Pancreas (tissue), 10 donors: ENCODE results near the gene GATA3. TPM values are rescaled to one million over a fixed set of nuclear protein-coding genes. Genes with fewer than 3 reads are reported as not detected.

Source experiments
- ATAC-seq, 4 donors: fragments of 200-7000 bp; cut with Tn5 transposase; one replicate each; pipeline versions ENCODE4 v1.8.0 to v1.9.1; 2020; ENCODE audit warnings: mild to moderate bottlenecking in 4 of 4, moderate library complexity in 4 of 4
- DNase-seq, 6 donors: peaks; one replicate each; pipeline ENCODE4 v3.0.0-alpha.2; 2020
- FAIRE-seq: peaks from 2 replicates; lab custom pipeline; 2012; peaks lifted over from hg19 to GRCh38; lab: Jason Lieb, UNC
- H3K27ac ChIP-seq, 4 donors: fragments of 200-600 bp; sonication (generic); 1 replicate in 3 of 4; 2 replicates in 1 of 4; pipeline versions ENCODE4 v1.5.0 to v1.8.0; 2020
- H3K27me3 ChIP-seq, 4 donors: fragments of 200-600 bp; one replicate each; pipeline ENCODE4 v1.8.0; 2021
- H3K36me3 ChIP-seq, 3 donors: fragments of 200-600 bp; sonication (generic) in 1 of 3; one replicate each; pipeline versions ENCODE4 v1.5.0 to v1.8.0; 2020 to 2021
- H3K4me1 ChIP-seq, 3 donors: fragments of 200-600 bp; one replicate each; pipeline ENCODE4 v1.8.0; 2021
- H3K4me3 ChIP-seq, 4 donors: fragments of 200-600 bp; sonication (generic) in 2 of 4; one replicate each; pipeline versions ENCODE4 v1.5.0 to v1.8.0; 2020 to 2021
- H3K9me3 ChIP-seq, 4 donors: fragments of 200-600 bp; one replicate each; pipeline ENCODE4 v1.8.0; 2021
- CTCF ChIP-seq, 4 donors: fragments of 200-600 bp; sonication (generic) in 3 of 4; IDR thresholded peaks; one replicate each; pipeline versions ENCODE4 v1.5.0 to v1.8.0; 2021; ENCODE audit warnings: antibody characterized with exemption in 4 of 4
- WGBS, 2 donors: extraction: QIAGEN DNeasy Blood & Tissue Kit; methylation state at CpG; one replicate each; pipeline ENCODE4 v1.1.7; 2013; 5-methylcytosine and 5-hydroxymethylcytosine counted together
- intact Hi-C, 3 donors: fragments of 100-400 bp; cut with DNase I; formaldehyde crosslinking; loops; one replicate each; pipeline versions ENCODE4 v1.11.1 to v1.14.2; 2022
- polyA plus RNA-seq, 2 donors: library from polyadenylated mRNA; stranded (reverse); fragments of 200-250 nt; gene quantifications; one replicate each; pipeline ENCODE4 v1.2.3, GENCODE V29; 2013
- total RNA-seq, 6 donors: library from RNA; stranded (reverse); fragmentation: NEBNext Ultra II Directional in 4 of 6; extraction: Animal tissue kit (Norgen Biotek cat#: 25700) in 4 of 6; gene quantifications; one replicate each; pipeline versions ENCODE4 v1.2.1 to v1.2.4, GENCODE V29; 2021 to 2023
- donor health status: healthy with polysubstance abuse.
- donor health status: DM: no; HTN: no; CAD: no; lungs with moderate emphysema.
- donor health status: DM: no; HTN: no; CAD: no.
- donor health status: control.
- donor health status: control.
- donor health status: Bipolar disorder and iron deficiency.
- donor health status: DM: yes; HTN: yes; CAD: no.
- donor health status: DM: no; HTN: no; CAD: no.
- donor health status: DM: no; HTN: no; CAD: no.
- donor health status: DM: yes; HTN: yes; CAD: no.

Gene GATA3
- total and polyA plus RNA-seq, 8 donors, result 0.11 to 0.38 (median 0.23) TPM; not detected in 2

DNA sequence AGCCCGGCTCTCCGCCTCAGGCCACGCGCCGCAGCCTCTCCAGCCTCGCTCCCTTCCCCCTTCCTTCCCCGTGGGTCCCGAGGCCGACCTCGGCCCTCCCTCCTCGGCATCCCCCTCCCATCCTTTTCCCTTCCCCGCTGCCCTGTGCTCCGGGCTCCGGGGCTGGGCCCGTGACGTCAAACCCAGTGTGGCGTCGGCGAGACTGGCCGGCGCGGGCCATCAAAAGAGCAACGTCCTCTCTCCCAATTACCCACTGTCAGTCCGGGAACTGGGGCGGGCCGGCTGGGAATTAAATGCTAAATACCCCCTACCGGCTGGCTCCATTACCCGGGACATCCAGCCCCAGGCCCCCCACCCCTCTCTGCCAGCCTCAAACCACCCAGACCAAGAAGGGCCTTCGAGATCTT lies 2.6 kb upstream of the GATA3 start:
- TF ChIP-seq CTCF (IDR thresholded peaks at IDR 0.05), result no peak
- WGBS, 2 donors, result 5 to 6% methylated on average over 29 of the region's 29 CpGs
- H3K4me3 ChIP-seq, result no peak overlapping the region
- no peak overlapping the region for H3K27ac ChIP-seq
- no peak for FAIRE-seq
- peaks cover 0 to 66% (median 35%) of the 10 kb centered on the region in 4 donors for H3K27me3 ChIP-seq
- H3K9me3 ChIP-seq, result no peaks in the 10 kb centered on the region
- no peak for DNase-seq
- no peak for ATAC-seq
- intact Hi-C loops, result no loop called here
- H3K4me1 ChIP-seq, result peaks cover 16 to 37% (median 24%) of the 10 kb centered on the region in 3 donors
- H3K36me3 ChIP-seq, result no peaks in the 10 kb centered on the region

GRCh38 chr10:8052341-8052955 lies 2.0 kb upstream of the GATA3 start:
- Histone ChIP-seq H3K36me3 (no peaks in the 10 kb centered on the region), H3K4me3 (no peak overlapping the region), H3K27ac (no peak overlapping the region), H3K9me3 (no peaks in the 10 kb centered on the region), H3K27me3 (peaks cover 0 to 60% (median 35%) of the 10 kb centered on the region in 4 donors), H3K4me1 (peaks cover 16 to 37% (median 24%) of the 10 kb centered on the region in 3 donors)
- FAIRE-seq (no peak), ATAC-seq (no peak), DNase-seq (no peak)
- intact Hi-C loops, result no loop called here
- TF ChIP-seq CTCF (IDR thresholded peaks at IDR 0.05), result no peak
- WGBS, 2 donors, result 9 to 11% methylated on average over 32 of the region's 32 CpGs

DNA sequence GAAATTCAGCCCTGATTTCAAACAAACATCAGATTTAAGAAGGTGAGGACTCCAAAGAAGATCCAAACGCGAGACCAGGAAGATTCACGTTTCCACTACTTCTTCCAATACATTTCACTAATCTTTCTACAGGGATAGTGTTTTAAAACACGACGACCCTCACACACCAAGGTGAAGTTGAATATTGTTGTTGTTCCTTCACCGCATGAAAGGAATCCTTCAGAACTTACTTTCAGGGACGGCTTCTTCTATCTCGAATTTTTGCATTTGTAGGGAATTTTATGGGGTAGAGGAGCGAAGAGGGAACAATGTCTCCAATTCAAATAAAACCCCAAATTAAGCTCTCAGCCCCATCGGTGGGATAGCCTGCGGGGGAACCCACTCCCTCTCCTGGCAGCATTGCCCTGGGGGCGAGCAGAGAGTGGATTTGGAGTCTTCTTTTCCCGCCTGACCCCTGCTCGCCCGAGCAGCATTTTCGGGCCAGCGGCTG lies 1.5 kb upstream of the GATA3 start:
- WGBS, 2 donors, result 10% methylated on average over 17 of the region's 17 CpGs
- DNase-seq (no peak), ATAC-seq (no peak), FAIRE-seq (no peak)
- peak in 2 of 4 donors; percentile 54 to 58 for TF ChIP-seq CTCF (IDR thresholded peaks at IDR 0.05)
- H3K4me3 ChIP-seq, result peak overlapping the region in 1 of 4 donors; percentile 39
- H3K9me3 ChIP-seq, result no peaks in the 10 kb centered on the region
- H3K4me1 ChIP-seq, result peaks cover 16 to 37% (median 24%) of the 10 kb centered on the region in 3 donors
- no peaks in the 10 kb centered on the region for H3K36me3 ChIP-seq
- H3K27ac ChIP-seq, result no peak overlapping the region
- H3K27me3 ChIP-seq, result peaks cover 0 to 55% (median 35%) of the 10 kb centered on the region in 4 donors
- intact Hi-C loops, result no loop called here

DNA sequence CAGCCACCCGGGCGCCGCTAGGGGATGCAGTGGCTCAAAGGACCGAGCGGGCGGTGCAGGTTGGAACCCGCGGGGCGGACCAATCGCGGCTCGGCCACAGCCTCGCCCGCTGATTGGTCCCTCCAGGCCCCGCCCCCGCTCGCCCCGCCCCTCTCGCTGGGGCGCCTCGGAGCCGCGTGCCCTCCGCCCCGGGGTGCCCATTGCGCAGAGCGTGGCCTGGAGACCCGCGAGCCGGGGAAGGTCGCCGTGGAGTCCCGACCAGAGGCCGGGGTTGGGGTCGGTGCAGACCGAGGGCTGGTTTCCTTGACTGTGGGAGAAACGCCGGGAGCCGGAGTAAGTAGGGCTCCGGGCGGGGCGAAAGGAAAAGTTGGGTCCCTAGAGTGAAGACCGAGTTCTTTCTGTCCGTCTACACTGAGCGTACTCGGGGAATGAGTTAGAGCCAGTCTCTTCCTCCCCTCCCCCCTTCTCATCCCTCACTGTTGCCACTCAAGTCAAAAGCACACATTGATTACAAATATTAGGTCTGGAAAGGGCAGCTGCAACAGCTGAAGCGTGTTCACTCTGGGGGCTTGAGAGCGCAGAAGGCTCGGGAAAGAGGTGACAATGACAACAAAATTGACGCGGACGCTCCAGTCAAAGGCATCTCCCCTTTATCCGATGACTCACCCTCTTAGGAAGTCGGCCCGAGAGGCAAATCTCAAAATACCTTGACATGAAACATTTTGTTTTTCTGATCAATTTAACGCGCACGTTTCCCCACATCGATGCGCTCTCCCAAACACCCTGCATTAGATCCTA lies 843 bp upstream of the GATA3 start:
- Histone ChIP-seq H3K27ac (no peak overlapping the region), H3K36me3 (no peaks in the 10 kb centered on the region), H3K4me3 (peak overlapping the region in 2 of 4 donors; percentile 16 to 39), H3K4me1 (peaks cover 16 to 37% (median 24%) of the 10 kb centered on the region in 3 donors), H3K27me3 (peaks cover 0 to 51% (median 32%) of the 10 kb centered on the region in 4 donors), H3K9me3 (no peaks in the 10 kb centered on the region)
- peak; percentile 65 to 90 (median 86) for ATAC-seq
- DNase-seq, result peak in 5 of 6 donors; percentile 54 to 86 (median 65)
- 4 to 5% methylated on average over 47 to 60 of the region's 60 CpGs for WGBS, 2 donors
- peak in 1 of 4 donors; percentile 48 for TF ChIP-seq CTCF (IDR thresholded peaks at IDR 0.05)
- FAIRE-seq, result no peak
- intact Hi-C loops, result no loop called here
